H9 (cell line): Measurements from ENCODE around the gene WIZ. TPM values are rescaled to one million over a fixed set of nuclear protein-coding genes. Genes with fewer than 3 reads are reported as not detected.

Experiments used
- DNase-seq: peaks from one replicate; pipeline ENCODE4 v3.0.0-alpha.2; 2017
- H2AFZ ChIP-seq: one replicate; pipeline ENCODE4 v1.6.1; 2013; ENCODE audit warnings: mild to moderate bottlenecking, low read length, control low read depth, moderate library complexity
- H2AK5ac ChIP-seq: 2 replicates; pipeline ENCODE4 v1.6.1; 2013; ENCODE audit warnings: low read length, control low read depth, mixed read lengths; ENCODE audit not compliant: insufficient read length
- H2BK120ac ChIP-seq: one replicate; pipeline ENCODE4 v1.6.1; 2013; ENCODE audit warnings: low read depth, mild to moderate bottlenecking, low read length, control low read depth, inconsistent platforms; ENCODE audit not compliant: poor library complexity, severe bottlenecking
- H2BK12ac ChIP-seq: 2 replicates; pipeline ENCODE4 v1.6.1; 2013; ENCODE audit warnings: low read length, control low read depth, mixed read lengths, low read depth; ENCODE audit not compliant: insufficient read length
- H2BK15ac ChIP-seq: 2 replicates; pipeline ENCODE4 v1.6.1; 2013; ENCODE audit warnings: low read depth, low read length, control low read depth
- H2BK20ac ChIP-seq: one replicate; pipeline ENCODE4 v1.6.1; 2013; ENCODE audit warnings: low read depth, mild to moderate bottlenecking, low read length, control low read depth, inconsistent platforms; ENCODE audit not compliant: poor library complexity, severe bottlenecking
- H2BK5ac ChIP-seq: 2 replicates; pipeline ENCODE4 v1.6.1; 2013; ENCODE audit warnings: low read length, control low read depth, mixed read lengths; ENCODE audit not compliant: insufficient read length
- H3K14ac ChIP-seq: 2 replicates; pipeline ENCODE4 v1.6.1; 2013; ENCODE audit warnings: low read length, control low read depth; ENCODE audit not compliant: insufficient read depth
- H3K18ac ChIP-seq: 2 replicates; pipeline ENCODE4 v1.6.1; 2013; ENCODE audit warnings: low read depth, mild to moderate bottlenecking, mixed read lengths, low read length, control low read depth; ENCODE audit not compliant: insufficient read length
- H3K23ac ChIP-seq: 2 replicates; pipeline ENCODE4 v1.6.1; 2013; ENCODE audit warnings: low read length, control low read depth, mixed read lengths, low read depth; ENCODE audit not compliant: insufficient read length
- H3K23me2 ChIP-seq: 2 replicates; pipeline ENCODE4 v1.6.1; 2013; ENCODE audit warnings: low read depth, mild to moderate bottlenecking, mixed read lengths, low read length, control low read depth; ENCODE audit not compliant: insufficient read length, poor library complexity, severe bottlenecking
- H3K27ac ChIP-seq: 2 replicates; pipeline ENCODE4 v1.5.1; 2013; ENCODE audit warnings: low read length, control low read depth, mixed read lengths, low read depth; ENCODE audit not compliant: insufficient read length
- H3K27me3 ChIP-seq: 2 replicates; pipeline ENCODE4 v1.6.1; 2013; ENCODE audit warnings: low read length, control low read depth, inconsistent platforms; ENCODE audit not compliant: insufficient read depth
- H3K4ac ChIP-seq: 2 replicates; pipeline ENCODE4 v1.6.1; 2013; ENCODE audit warnings: low read depth, mild to moderate bottlenecking, control low read depth, inconsistent platforms, low read length, moderate library complexity
- H3K4me1 ChIP-seq: 2 replicates; pipeline ENCODE4 v1.6.1; 2013; ENCODE audit warnings: low read length, control low read depth, inconsistent platforms; ENCODE audit not compliant: insufficient read depth
- H3K4me2 ChIP-seq: 2 replicates; pipeline ENCODE4 v1.6.1; 2013; ENCODE audit warnings: low read length, control low read depth, mixed read lengths; ENCODE audit not compliant: insufficient read length, insufficient read depth
- H3K56ac ChIP-seq: 2 replicates; pipeline ENCODE4 v1.6.1; 2013; ENCODE audit warnings: low read depth, mild to moderate bottlenecking, mixed read lengths, low read length, control low read depth; ENCODE audit not compliant: insufficient read length
- H3K79me1 ChIP-seq: 2 replicates; pipeline ENCODE4 v1.6.1; 2013; ENCODE audit warnings: low read depth, mild to moderate bottlenecking, moderate library complexity, low read length, control low read depth, inconsistent platforms; ENCODE audit not compliant: insufficient read depth, poor library complexity, severe bottlenecking
- H3K79me2 ChIP-seq: 2 replicates; pipeline ENCODE4 v1.6.1; 2013; ENCODE audit warnings: low read length, control low read depth, inconsistent platforms; ENCODE audit not compliant: insufficient read depth
- H3K9ac ChIP-seq: 2 replicates; pipeline ENCODE4 v1.6.1; 2013; ENCODE audit warnings: low read length, control low read depth, mixed read lengths; ENCODE audit not compliant: insufficient read length; ENCODE audit errors: extremely low read depth
- H3K9me3 ChIP-seq: one replicate; pipeline ENCODE4 v1.6.1; 2013; ENCODE audit warnings: low read depth, low read length, inconsistent platforms; ENCODE audit not compliant: control insufficient read depth
- H3T11ph ChIP-seq: one replicate; pipeline ENCODE4 v1.6.1; 2013; ENCODE audit warnings: mild to moderate bottlenecking, low read length, control low read depth, inconsistent platforms
- H4K20me1 ChIP-seq: one replicate; pipeline ENCODE4 v1.6.1; 2013; ENCODE audit not compliant: control insufficient read depth, insufficient read length, insufficient read depth
- H4K5ac ChIP-seq: 2 replicates; pipeline ENCODE4 v1.6.1; 2013; ENCODE audit warnings: low read depth, mild to moderate bottlenecking, mixed read lengths, low read length, control low read depth; ENCODE audit not compliant: insufficient read length
- H4K8ac ChIP-seq: replicated peaks from 2 replicates; pipeline ENCODE4 v1.6.1; 2013; ENCODE audit warnings: low read length, control low read depth, mixed read lengths, low read depth; ENCODE audit not compliant: insufficient read length
- H4K91ac ChIP-seq: 2 replicates; pipeline ENCODE4 v1.6.1; 2013; ENCODE audit warnings: low read depth, mild to moderate bottlenecking, moderate library complexity, mixed read lengths, low read length, control low read depth; ENCODE audit not compliant: insufficient read length
- H3K27ac Mint-ChIP-seq, 3 experiments: 2 replicates in 2 of 3; 3 replicates in 1 of 3; pipeline ENCODE4 v1.8.0; 2020 to 2021; ENCODE audit warnings: mixed read lengths in 3 of 3, mild to moderate bottlenecking in 1 of 3, moderate library complexity in 1 of 3
- H3K27me3 Mint-ChIP-seq: 2 replicates; pipeline ENCODE4 v1.8.0; 2021; ENCODE audit warnings: low read depth, mild to moderate bottlenecking, moderate library complexity, mixed read lengths
- H3K36me3 Mint-ChIP-seq, 3 experiments: 2 replicates in 2 of 3; 3 replicates in 1 of 3; pipeline ENCODE4 v1.8.0; 2020 to 2021; ENCODE audit warnings: low read depth in 3 of 3, mixed read lengths in 3 of 3; ENCODE audit not compliant: insufficient read depth in 1 of 3
- H3K4me1 Mint-ChIP-seq, 2 experiments: 2 replicates each; pipeline ENCODE4 v1.8.0; 2020; ENCODE audit warnings: mixed read lengths in 2 of 2
- H3K4me3 Mint-ChIP-seq, 2 experiments: 2 replicates in 1 of 2; 3 replicates in 1 of 2; pipeline ENCODE4 v1.8.0; 2020 to 2021; ENCODE audit warnings: mild to moderate bottlenecking in 2 of 2, mixed read lengths in 2 of 2, moderate library complexity in 1 of 2
- H3K9me3 Mint-ChIP-seq, 2 experiments: 2 replicates in 1 of 2; 3 replicates in 1 of 2; pipeline ENCODE4 v1.8.0; 2020; ENCODE audit warnings: mild to moderate bottlenecking in 2 of 2, mixed read lengths in 2 of 2, moderate library complexity in 1 of 2
- CTCF ChIP-seq: fragments of 200-600 bp; sonication (generic); conservative IDR thresholded peaks from 3 replicates; pipeline ENCODE4 v1.8.0; 2021; ENCODE audit warnings: antibody characterized with exemption, mild to moderate bottlenecking
- WGBS: extraction: QIAGEN DNeasy Blood & Tissue Kit; methylation state at CpG from one replicate; pipeline ENCODE4 v1.1.7; 2013; ENCODE audit warnings: missing lambda C conversion rate, low lambda C conversion rate, mixed read lengths; ENCODE audit not compliant: insufficient read length; ENCODE audit errors: extremely low coverage; 5-methylcytosine and 5-hydroxymethylcytosine counted together
- total RNA-seq: library from RNA; stranded (reverse); gene quantifications from 2 replicates; pipeline ENCODE4 v1.2.1, GENCODE V29; 2021

WIZ gene
- total RNA-seq, 1 experiment from 2014 or later, result 33.3 TPM

DNA sequence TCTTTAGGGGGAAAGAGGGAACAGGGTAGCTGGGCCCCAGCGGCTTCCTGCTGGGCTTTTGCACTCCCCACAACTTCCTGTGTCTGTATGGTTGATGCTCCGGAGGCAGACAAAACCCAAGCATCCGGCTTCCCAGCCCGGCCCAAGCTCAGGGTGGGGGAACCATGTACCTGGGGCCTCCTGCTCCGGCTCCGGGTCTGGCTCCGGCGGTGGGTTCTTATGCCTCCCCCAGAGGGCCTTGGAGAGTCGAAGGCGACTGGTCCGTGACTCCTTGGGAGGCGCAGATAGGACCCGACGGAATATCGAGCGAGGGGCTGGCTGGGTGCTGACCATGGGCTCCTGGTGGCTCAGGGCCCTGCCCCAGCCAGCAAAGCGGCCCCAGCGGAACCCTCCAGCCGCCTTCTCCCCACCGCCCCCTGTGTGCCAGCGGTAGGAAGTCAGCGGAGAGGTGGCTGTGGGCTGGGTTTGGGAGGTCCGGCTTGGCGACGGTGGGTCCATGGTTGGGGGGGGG, 14.2 kb upstream of the WIZ start:
- H3K4me2 ChIP-seq, result no peak overlapping the region
- no peak for TF ChIP-seq CTCF
- H3K4me1 Mint-ChIP-seq, result no peaks in the 10 kb centered on the region
- H3K4ac ChIP-seq, result no peak overlapping the region
- no peak overlapping the region for H3K18ac ChIP-seq
- H4K5ac ChIP-seq, result no peak overlapping the region
- no peak overlapping the region for H3K27ac ChIP-seq
- H3K23ac ChIP-seq, result no peak overlapping the region
- H3K27me3 Mint-ChIP-seq, result peaks cover 56% of the 10 kb centered on the region
- H3K4me1 ChIP-seq, result no peaks in the 10 kb centered on the region; the same call in 1 of the 2 replicates
- no peak overlapping the region for H3K9ac ChIP-seq
- H3K56ac ChIP-seq, result no peak overlapping the region
- no peak overlapping the region for H3K14ac ChIP-seq
- H4K91ac ChIP-seq, result no peak overlapping the region
- H3K23me2 ChIP-seq, result no peaks in the 10 kb centered on the region
- peaks cover 0 to 2% of the 10 kb centered on the region in 2 experiments; a peak in 3 of 5 replicates for H3K9me3 Mint-ChIP-seq
- no peak overlapping the region for H2BK20ac ChIP-seq
- H2AFZ ChIP-seq, result no peak overlapping the region
- no peak overlapping the region for H2BK12ac ChIP-seq
- H2AK5ac ChIP-seq, result no peak overlapping the region
- H3K27me3 ChIP-seq, result peaks cover 6% of the 10 kb centered on the region; the same call in 1 of the 2 replicates
- H2BK5ac ChIP-seq, result no peak overlapping the region
- H3K9me3 ChIP-seq, result no peaks in the 10 kb centered on the region
- no peak overlapping the region for H3T11ph ChIP-seq
- no peaks in the 10 kb centered on the region for H3K79me2 ChIP-seq
- H4K8ac ChIP-seq, result no peak overlapping the region
- no peak overlapping the region for H2BK120ac ChIP-seq
- no peak overlapping the region for H2BK15ac ChIP-seq
- H3K27ac Mint-ChIP-seq, result no peak overlapping the region
- H3K4me3 Mint-ChIP-seq, result no peak overlapping the region
- no peaks in the 10 kb centered on the region for H3K79me1 ChIP-seq
- H3K36me3 Mint-ChIP-seq, result no peaks in the 10 kb centered on the region
- H4K20me1 ChIP-seq, result no peaks in the 10 kb centered on the region
- WGBS, result no CpG with 5 or more reads among the region's 25 CpGs
- DNase-seq, result peak; percentile 56
